HG03139 (cell line): ENCODE data around the gene EFCAB8.
"Not testable (repeated sequence)": the region's sequence is repeated elsewhere in the genome, so short reads cannot be mapped to it uniquely, and the experiment has no call there.

ENCODE experiments used
- ATAC-seq: cut with Tn5 transposase; IDR thresholded peaks from one replicate; pipeline ENCODE4 v1.9.1; 2021; ENCODE audit not compliant: unreplicated experiment

The EFCAB8 gene

DNA sequence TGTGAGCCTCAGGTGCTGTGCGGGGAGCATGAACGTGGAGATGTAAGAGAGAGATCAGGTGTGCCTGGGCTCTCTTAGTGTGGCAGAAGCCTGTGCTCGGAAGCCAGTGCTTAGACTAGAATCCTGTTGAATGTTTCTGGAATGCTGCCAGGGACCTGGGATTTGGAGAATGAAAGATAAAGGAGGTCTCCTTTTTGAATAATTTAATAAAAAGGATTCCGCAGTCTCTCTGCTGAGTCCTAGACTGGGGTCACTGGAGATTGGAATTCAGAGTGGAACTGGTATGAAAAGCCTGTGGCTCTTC, 18.8 kb upstream of the EFCAB8 start:
- no peak for ATAC-seq

DNA sequence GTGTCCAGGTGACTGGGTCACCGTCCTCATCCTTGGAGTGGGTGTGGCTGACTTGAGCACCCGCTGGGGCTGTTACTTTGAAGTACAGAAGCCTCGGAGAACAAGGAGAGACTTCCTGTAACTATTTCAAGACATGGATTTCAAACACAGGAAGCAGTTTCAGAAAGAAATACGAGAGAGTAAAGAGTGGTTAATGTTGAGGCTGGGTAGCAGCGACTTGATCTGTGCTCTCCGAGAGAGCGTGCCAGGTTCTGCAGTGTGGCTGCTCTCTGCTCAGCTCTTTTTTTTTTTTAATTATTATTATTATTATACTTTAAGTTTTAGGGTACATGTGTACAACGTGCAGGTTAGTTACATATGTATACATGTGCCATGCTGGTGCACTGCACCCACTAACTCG, 17.5 kb upstream of the EFCAB8 start:
- ATAC-seq: no peak

DNA sequence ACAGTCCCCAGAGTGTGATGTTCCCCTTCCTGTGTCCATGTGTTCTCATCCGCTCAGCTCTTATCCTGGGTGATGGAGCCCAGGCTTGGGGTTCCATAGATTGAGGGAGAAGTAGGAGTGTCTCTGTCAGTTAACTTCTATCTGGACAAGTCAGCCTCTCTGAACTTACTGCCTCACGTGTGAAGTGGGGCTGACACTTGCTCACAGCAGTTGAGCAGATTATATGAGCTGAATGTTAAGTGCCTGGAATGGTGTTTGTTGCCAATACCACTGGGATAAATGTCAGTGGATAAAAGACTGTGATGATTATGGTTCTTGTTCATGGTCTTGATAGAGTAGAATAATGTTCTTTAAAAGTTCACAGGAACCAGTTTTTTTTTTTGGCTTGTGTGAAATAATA, 17.1 kb upstream of the EFCAB8 start:
- ATAC-seq: no peak

DNA sequence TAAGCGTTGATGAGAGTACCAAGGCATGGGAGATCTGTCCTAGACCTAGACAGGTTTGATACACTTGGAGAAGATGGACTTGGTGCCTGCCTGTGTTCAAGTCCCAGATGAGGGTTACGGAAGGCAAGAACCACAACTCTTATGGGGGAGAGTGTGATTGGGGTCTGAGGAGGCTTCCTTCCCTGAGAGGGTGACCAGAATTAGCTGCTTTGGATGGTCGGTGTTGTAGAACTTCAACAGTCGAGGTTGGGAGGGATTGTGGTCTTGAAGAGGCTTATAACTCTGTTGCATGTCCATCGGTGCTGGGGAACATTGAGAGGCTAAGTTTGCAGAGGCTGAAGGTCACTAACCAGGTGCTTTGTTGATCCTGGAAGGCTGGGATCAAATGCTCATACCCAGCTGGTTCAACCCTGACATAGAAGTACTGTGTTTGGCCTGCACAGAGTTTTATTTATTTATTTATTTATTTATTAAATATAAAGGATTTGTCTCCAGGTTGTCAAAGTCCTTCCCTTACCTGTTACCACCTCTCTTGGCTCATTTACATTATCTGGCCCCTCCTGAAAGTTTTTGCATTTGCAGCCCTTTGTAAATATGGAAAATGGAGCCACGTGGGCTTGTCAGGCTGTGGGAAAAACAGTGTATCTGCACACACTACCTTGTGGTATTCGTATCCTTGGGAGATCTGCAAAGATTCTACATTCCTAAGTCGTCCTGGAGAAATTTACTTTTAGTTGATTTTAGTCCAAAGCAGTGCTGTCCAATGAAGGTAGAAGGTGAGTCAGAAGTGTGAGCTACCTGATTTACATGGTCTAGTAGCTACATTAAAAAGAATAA, 15.8 kb upstream of the EFCAB8 start:
- no peak for ATAC-seq

DNA sequence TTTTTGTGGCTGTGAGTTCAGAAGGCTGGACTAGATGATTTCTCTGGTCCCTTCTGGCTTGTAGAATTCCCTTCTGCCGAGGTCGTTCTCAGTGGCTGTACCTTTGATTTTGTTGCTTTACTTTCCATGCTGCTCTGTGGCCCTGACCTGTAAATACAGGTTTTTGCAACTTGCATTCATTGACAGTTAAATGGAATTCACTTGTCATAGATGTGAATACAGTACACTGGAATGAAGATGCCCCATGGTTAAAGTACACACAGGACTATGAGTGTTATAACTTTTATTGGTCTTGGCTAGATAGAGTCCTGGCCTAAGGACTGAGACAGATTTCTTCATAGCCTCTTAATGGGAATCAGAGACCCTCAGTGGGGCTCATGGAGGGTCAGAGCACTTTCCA, 12.9 kb upstream of the EFCAB8 start:
- ATAC-seq: no peak

DNA sequence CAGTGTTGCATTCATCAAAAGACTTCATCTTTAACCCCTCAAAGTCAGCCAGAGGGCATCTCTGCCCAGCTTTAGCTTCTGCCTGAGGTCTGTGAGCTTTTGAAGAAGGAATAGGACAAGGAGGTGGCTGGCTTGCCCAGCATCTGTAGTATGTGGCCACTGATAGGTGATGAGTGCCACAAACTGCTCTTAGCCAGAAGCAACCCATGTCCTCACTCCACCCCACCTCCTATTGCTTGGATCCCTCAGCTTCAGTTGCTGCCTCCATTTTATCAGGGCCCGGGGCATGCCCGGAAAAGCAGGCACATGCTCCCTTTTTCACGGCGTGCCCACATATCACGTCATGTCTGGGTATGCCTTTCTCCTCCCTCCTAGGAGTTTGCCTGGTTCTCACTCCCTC, 11.9 kb upstream of the EFCAB8 start:
- no peak for ATAC-seq

DNA sequence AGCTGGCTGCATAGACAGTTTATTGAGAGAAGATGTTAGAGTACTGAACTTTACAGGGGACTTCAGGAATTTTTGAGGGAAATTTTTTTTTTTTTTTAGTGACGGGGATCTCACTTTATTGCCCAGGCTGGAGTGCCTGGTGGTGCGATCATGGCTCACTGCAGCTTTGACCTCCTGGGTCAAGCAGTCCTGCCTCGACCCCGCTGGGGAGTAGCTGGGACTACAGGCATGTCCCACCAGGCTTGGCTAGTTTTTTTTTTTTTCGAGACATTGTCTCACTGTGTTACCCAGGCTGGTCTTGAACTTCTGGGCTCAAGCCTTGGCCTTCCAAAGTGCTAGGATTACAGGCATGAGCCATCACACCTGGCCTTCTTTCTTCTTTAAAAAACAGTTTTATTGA, 10.8 kb upstream of the EFCAB8 start:
- no peak for ATAC-seq

DNA sequence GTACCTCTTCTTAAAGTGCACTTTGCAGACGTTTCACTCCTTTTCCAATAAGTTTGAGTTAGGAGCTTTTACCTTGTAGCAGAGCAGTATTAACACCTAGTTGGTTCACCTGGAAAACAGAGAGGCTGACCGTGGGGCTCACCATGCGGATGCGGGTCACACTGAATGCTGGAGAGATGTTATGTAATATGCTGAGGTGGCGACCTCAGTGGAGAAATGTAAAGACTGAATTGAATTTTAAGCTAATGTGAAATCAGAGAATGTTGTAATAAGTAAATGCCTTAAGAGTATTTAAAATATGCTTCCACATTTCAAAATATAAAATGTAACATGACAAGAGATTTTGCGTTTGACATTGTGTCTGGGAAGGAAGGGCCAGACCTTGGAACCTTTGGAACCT, 9.9 kb upstream of the EFCAB8 start:
- no peak for ATAC-seq

DNA sequence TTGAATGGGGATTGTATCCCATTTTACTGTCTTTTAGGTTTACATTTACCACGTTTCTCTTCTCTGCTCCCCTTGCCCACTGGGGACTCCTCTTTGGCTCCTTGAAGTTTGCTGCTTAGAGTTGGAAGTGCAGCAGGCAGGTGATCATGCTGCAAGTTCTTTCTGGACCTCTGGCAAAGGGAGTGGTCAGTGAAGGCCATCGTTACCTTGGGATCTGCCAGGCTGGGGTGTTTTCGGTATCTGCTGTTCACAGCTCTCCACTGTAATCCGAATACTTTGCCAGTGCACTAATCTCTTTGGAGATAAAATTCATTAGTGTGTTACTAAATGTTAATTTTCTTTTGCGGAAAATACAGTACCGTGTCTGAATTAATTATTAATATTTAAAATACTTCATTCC, 9.1 kb upstream of the EFCAB8 start:
- ATAC-seq: no peak

DNA sequence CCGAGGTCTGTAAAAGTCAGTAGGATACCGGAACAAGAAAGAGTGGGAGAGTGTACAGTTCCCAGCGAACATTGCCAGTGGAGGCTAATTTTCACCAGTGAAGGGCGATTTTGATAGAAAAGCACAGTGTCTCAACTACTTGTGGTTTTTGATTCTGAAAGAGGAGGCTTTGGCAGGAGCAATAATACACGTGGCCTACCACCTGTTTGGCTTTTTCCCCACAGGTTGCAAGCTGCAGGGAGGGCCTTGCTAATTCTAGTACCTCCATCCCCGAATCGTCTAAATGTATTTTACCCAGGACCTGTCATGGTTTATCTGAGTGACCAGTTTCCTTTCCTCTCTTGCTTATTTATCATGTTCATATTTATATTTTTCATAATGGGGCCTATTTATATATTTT, 3.3 kb upstream of the EFCAB8 start:
- ATAC-seq: no peak

DNA sequence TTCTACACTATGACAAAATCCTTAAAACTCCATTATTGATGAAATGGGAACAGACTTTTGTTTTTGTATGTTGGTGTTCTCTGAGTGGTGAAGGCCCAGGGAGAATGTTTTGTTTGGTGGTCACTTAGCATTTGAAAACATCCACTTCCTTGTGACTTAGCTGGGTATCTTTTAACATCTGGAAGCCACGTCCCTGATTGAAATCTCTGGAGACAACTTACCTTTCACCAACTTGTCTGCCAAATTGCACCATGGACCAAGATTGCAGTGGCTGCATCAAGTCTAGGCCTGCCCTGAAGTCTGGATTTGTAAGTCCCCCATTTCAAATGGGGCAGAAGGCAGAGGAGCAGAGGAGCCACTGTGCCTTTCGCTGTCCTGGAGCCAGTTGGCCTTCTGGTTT, 534 bp upstream of the EFCAB8 start:
- no peak for ATAC-seq

DNA sequence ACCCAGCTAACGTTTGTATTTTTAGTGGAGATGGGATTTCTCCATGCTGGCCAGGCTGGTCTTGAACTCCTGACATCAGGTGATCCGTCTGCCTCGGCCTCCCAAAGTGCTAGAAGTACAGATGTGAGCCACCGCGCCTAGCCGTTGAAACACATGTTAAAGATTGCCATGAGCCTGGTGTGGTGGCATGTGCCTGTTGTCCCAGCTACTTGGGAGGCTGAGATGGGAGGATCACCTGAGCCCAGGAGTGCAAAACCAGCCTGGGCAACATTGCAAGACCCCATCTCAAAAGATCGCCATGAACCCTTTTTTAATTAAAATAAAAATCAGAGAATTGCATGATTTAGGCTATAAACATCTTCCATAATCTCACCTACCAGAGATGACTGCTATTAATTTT, 2.7 kb downstream of the EFCAB8 start:
- ATAC-seq: no peak

DNA sequence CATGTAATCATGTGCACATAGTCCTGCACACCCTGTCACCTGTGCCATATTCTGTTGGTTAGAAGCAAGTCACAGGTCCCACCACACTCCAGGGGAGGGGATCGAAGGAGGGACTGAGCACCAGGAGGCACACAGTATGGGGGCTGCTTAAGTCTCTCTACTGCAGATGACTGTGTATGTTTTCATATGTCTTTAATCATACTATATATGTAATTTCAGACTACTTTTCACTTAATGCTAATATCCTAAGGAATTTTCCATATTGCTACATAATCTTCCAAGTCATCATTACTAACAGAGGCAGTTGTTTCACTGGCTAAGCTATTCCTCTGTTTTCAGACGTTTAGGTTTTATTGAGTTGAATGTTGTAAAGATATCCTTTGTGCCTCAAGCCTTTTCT, 10.8 kb downstream of the EFCAB8 start:
- ATAC-seq: no peak

DNA sequence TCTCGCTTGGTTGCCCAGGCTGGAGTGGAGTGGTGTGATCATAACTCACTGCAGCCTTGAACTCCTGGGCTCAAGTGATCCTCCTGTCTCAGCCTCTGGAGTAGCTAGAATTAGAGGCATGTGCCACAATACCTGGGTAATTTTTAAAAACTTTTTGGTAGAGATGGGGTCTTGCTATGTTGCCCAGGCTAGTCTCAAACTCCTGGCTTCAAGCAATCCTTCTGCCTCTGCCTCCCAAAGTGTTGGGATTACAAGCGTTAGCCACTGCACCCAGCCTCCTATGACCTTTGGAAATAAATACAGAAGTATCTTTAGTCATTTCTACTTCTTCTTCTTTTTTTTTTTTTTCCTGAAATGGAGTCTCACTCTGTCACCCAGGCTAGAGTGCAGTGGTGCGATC, 11.8 kb downstream of the EFCAB8 start:
- not testable (repeated sequence) for ATAC-seq

DNA sequence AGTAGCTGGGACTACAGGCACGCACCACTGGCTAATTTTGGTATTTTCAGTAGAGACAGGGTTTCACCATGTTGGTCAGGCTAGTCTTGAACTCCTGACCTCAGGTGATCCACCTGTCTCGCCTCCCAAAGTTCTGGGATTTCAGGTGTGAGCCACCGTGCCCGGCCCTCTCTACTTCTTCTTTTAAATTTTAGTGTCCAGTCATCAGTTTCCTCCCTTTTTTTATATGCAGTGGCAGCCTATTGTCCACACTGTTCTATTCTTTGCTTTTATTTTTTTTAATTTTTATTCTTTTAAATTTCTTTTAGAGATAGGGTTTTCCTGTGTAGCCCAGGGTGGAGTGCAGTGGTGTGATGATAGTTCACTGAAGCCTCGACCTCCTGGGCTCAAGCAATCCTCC, 12.3 kb downstream of the EFCAB8 start:
- ATAC-seq: no peak

DNA sequence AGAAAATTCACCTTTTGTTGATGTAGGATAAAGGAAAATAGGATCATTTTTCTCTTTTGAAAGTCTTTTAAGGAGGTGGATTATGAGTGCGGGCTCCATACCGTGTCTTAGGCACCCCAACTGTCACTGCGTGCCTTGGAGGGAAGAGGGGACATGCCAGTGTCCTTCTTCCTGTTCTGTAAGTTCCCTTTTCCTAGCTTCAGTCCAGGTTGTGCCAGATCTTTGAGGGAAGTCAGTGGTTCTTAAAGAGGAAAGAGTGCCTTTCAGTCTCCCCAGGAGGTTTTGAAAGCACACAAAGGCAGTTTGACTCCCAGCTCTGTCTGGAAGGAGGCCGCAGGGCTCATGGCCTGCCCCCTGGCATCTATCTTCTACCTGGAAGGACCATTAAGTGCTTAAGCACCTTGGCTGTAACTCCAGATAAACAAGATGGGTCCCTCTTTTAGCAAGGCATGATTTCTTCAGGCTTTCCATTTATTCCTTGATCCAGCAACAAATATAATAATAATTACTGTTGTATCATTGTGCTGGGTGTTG, 13.0 kb downstream of the EFCAB8 start:
- ATAC-seq: no peak

DNA sequence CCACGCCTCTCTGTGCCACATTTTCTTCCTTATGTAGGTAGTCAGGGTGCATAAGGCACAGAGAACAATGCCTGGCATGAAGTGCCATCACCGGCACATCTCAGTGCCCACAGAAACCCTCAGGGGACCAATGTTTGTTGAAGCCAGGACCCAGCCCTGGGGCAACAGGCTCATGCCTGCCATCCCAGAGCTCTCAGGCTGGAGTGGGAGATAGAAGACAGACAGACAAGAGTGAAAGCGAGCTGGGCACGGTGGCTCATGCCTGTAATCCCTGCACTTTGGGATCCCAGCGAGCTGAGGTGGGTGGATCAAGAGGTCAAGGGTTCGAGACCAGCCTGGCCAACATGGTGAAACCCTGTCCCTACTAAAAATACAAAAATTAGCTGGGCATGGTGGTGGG, 13.5 kb downstream of the EFCAB8 start:
- no peak for ATAC-seq

DNA sequence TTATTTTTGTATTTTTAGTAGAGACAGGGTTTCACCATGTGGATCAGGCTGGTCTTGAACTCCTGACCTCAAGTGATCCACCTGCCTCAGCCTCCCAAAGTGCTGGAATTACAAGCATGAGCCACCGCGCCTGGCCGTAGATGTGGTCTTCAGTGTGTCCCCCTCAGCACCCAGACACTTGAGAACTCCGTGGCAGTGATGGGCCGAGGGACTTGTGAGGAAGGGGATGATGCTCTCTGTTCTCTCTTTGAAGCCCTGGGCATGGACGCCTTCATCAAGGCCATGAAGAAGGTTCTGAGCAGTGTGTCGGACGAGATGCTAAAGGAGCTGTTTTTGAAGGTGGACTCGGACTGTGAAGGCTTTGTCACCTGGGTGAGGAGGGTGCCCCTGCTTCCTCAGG, 16.9 kb downstream of the EFCAB8 start:
- no peak for ATAC-seq

DNA sequence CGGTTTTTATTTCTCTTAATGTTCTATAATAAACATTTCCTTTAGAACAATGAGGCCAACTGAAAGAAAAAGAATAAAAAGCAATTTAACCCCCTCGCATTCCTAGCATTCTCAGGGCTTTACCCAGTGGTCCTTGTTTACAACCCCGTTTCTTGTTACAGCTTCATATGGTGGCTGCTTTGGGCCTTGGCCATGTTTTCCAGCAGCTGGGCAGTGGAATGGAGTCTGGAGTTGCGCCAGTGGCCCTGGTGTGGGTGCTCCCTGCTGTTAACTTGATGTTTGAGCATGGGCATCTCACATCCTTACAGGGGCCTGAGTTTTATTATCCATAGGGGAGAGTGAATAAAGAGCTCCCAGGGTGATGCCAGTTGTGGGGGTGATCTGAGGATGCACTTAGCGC, 18.8 kb downstream of the EFCAB8 start:
- ATAC-seq: no peak

DNA sequence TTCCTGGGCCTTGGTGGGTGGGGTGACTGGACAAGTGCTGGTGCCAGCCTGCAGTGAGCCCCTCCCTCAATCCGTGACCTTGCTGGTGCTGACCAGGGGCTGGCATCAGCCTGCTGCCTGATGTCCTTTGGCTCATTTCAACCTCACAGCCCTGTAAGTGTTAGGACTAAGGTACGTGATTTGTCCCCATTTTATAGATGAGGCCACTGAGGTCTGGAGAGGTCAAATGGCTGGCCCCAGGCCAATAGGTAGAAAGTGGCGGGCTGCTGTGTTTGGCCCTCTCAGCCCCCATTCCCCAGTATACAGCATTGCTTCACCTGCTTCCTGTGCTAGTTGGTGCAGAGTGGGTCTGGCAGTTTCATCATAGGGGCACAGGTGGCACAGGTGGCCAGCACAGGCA, 20.1 kb downstream of the EFCAB8 start:
- no peak for ATAC-seq

DNA sequence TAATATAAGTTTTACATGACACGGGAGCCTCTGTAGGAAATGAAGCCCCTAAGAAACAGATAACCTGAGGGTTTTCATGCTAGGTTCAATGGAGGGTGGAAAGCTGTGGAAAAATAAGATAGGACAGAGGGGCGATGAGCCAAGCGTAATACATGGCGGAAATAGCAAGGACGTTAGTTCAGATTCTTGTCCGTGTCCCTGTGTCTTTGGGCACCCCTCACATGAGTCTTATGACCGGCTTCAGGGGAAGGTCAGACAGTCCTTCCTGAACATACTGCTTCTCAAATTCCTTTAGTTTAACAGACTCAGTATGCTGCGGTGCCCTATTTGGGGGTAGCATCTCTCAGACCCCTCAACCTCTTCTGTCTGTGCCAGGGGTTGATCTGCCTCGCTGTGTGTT, 20.8 kb downstream of the EFCAB8 start:
- ATAC-seq: no peak

DNA sequence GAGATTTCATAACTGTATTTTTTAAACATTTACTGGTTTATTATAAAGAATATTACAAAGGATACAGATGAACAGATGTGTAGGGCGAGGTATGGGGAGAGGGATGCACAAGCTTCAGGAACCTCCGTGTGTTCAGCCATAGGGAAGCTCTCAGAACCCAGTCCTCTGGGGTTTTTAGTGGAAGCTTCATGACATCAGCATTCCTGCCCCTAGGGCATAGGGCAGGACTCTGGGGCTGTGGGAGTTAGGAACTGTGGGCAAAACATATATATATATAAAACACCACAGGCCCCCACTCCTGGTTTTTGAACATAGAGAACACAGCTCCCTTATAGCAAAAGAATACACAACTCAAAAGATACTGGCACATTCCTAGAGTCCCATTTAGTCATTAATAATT, 21.9 kb downstream of the EFCAB8 start:
- no peak for ATAC-seq

DNA sequence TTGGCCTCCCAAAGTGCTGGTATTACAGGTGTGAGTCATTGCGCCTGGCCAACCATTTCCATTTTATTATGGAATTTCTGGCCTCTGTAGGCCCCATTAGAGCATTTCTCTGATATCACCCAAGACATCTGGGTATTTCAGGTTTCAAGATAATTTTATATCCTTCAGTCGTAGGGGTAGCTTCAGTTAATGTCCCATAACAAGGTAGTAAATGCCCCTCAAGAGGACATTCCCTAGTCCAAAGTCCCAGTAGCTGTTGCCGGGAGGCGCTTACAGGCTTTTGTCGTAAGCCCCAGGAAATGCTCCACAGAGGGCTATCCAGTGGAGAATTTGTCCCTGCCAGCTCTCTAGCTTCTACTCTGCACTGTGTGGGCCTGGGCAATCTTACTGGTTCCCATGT, 24.4 kb downstream of the EFCAB8 start:
- no peak for ATAC-seq
